ENCODE results near the gene CCNI2. TPM values are rescaled to one million over a fixed set of nuclear protein-coding genes. Genes with fewer than 3 reads are reported as not detected.

CCNI2 gene
- total RNA-seq, 1 donor from 2014 or later, result 0.34 TPM

DNA sequence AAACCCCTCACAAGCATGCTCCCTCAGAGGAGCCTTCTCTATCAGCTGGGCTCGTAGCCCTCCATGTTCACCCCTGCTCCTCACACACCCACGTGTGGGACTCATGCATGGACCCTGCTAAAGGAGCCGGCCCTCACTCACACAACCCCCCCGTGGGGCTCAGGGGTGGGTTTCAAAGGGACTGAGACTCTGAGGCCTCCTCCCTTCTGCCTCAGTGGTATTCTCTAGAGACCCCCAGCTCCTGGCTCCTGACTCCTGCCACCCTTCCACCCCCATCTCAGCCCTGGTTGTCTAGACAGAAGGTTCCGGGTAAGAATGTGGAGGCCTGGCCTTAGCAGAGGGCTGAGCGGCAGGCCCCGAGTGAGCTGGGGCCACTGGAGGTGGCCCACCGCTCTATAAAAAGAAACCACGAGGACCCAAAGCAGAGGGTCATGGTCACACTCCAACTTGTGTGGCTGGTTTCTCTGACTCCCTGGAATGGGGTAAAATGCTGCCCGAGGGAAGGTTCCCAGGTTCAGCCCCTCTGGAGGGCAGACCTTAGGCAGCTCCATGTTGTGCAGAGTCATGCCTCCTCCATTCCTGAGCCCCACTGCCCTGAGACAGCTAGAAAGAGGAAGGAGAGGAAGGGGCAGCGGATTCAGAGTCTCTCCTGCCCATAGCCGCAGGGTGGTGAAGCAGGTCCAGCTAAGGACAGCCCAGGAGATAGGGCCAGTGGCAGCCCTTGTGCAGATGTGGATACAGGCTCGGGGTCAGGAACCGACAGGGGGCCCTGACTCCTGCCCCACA is 19.0 kb downstream of the CCNI2 start:
- no peak for DNase-seq

DNA sequence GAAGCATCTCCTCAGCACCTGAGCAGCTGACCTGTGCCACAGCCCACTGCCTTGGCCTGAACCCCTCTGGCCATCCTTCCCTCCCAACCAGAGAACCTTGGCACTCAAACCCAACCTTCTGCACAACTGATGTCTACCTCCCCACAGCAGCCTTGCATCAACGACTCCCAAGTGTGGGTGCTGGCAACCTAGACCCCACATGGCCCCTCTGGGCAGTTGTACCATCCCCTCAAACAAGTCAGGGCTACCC is 19.5 kb downstream of the CCNI2 start:
- no peak for DNase-seq

DNA sequence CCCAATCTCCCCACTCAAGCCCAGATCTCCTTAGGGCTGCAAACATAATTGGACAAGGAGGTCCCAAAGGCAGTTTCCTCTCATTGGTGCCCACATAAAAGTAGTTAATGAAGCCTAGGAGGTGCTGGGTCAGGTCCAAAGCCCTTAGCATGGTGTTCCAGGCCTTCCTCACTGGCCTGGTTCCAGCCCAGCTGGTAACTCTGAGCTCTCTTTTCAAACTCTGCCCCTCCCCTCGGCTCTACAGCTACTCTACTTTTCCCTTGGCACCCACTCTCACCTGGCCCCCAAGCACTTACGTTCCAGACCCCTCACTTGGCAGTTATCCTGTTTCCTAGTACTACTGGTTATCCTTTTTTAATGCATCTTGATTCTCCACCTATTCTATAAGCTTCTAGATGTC is 19.9 kb downstream of the CCNI2 start:
- DNase-seq, result peak; percentile 29

DNA sequence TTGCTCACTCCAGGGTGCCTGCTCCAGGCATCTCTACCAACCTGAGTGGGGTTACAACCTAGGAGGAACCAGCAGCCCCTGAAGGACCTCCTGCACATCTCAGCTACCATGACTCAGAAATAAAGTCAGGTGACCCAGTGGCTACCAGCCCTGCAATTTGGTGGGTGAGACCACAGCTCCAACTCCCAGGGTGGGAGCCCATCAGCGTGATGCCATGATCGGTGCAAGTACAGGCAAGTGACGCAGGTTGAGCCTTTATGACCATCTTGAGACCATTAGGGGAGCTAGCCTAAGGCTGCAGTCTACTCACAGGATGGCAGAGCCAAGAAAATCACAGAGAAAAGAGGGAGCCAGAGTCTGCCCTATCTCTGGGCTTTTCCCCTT is 21.3 kb downstream of the CCNI2 start:
- no peak for DNase-seq

DNA sequence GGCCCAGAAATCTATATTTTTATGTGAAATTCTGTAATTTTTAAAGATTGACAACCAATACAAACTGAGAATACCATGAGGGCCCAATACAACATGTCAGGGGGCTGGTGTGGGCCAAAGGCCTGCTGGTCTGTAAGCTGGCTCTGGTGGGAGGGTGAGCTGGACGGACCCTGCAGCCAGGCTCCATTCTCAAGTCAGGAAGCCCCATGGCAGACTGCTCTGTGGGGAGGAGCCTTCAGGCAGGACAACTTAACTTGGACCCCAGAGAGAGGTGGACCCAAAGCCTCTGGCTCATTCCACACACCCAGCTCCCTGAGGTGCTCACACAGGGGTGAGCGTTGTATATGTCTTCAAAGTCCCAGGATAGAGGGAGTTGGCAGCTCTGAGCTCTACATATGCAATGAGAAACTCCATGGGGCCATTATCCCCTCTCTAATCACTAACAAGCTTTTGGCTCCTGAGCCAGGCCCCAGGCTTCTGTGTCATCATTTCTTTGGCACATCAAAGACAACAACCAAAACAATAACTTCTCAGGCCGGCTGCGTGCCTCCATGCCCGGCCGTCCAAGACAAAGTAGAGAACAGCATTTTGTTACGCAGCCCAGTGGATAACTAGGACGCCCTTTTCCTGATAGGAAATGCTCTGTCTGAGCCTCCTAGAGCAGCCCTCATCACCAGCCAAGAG is 23.4 kb downstream of the CCNI2 start:
- DNase-seq, result peak; percentile 74

DNA sequence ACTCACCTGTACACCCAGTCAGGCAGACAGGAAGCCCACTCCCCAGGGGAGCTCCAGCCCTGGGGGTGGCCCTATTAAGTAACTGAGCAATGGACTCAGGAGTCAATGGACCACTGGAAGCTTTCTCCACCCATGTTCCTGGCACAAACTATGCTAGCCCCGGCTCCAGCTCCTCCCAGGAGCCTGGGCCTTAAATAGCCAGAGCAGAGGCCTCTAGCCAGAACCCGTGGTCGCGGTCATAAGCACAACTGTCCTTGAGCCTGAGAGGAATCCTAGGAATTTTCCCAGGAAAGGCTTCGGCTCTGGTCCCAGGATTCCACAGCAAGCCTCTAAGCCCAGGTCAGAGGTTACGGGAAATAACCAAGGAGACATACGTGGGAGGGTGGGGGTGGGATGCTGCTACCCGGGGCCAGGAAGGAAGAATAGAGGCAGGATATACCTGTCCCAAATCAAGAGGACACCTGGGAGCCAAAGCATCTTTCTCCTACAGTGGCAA is 24.3 kb downstream of the CCNI2 start:
- peak; percentile 64 for DNase-seq

DNA sequence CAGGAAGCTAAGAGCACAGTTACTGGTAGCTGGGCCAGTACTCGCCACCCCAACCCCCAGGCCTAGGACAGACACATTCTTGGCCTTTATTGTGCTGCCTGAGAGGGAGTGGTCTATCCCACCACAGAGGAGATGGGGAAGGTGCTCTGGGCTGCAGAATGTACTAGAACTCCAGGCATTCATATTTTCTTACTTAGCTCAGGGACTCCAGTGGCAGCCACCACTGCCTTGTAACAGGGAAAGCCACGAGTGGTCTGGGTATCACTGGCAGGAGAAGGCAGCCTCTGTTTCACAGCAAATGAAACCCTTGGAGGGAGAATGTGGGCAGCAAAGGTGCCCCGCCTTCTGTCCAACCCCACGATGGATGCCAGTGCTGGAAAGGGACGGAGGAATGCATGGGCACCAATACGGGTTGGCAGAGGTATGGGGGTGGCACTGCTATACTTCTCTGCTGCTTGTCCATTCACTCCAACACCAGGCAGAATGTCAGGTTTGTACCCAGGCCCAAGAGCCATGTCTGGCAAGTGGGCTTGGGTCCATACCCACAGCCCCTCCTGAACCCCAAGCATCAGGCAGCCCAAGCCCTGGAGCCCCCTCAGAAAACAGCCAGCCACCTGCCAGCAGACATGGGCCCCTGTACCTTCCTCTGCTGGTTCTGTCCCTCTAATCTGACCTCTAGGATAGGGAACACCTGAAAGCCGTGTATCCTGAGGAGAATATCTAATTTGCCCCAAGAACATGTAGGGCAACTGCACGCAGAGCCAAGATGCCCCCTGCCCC is 25.3 kb downstream of the CCNI2 start:
- no peak for DNase-seq

DNA sequence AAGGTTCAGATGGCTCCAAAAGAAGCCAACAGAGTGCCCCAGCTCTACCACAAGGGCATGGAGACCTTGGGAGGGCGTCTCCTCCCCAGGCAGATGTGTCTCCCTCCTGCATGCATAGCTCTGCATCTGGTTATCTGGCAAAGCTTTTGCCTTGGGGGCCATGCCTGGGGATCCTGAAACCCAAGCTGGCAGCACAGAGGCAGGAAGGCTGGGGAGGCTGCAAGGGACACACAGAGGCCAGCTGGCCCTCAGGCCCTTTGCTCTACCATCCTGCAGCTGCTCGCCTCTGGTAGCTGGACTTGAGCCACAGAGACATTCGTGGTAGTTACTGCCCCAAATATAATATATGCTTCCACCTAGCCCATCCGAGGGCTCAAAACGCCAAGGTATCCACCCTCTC is 25.9 kb downstream of the CCNI2 start:
- DNase-seq, result no peak

DNA sequence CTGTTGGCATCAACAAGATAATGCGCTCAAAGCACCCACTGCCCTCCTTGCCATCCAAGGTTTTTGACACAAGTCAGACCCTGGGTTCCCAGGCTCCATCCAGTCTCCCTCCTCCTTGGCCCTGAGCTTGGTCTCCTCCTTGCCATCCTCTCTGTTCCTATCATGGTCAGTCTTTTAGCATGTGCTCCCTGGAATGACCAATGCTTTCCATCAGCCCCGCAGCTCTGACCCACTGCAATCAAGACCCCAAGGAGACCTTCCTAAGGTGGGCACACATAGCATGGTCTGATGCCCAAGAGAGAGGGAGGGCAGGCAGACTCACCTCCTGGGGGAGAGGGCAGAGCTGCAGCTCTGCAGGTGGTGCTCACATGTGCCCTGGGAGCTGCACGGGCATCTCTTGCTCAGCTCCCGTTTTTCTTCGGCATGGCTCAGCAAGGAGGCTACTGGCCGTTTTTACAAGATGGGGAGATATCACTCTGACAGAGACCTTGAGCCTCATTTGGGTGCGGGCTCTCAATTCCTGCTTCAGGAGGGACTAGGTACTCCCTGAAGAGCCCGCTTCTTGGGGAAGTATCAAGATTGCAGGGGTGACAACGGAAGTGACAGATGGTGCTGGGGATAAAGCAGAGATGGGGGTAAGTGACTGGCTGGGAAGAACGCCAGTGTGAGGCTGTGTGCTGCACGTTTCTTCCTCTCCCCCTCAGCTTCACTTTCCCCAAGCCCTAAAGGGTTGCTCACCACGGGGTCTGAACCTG is 26.6 kb downstream of the CCNI2 start:
- DNase-seq, result no peak

DNA sequence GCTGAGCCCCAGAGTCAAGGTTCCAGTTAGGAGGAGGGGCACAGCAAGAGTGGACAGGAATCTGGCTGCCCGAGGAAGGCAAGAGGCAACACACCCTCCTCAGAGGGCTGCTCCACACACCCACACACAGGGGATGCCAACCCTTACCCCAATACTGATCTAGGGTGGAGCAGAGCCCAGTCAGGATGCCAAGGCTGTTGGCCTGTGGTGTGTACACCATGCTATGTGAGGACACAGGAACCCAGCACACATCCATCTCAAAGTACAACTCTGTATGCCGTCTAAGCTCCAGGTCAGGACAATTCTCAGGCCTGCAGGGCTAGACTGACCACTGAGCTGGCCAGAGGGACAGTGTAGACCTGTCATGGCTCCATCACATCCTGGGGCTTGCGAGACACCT is 27.2 kb downstream of the CCNI2 start:
- no peak for DNase-seq

DNA sequence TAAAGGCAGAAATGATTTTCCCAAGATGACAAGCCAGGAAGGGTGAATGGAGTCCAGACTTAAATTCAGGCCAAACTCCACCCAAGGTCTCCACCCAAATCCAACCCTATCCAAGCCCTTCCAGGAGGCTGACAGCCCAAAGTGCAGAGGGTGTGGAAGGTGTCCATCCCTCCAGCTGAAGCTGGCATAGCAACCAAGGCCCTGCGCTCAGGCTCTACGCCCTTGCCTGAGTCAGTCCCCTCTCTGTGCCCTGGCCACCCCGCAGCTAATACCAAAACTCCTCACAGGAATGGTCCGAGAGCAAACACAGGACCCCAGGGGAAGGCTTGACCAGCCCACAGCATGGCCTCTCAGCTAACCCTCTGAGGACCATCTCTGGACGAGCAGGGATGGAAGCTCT is 27.7 kb downstream of the CCNI2 start:
- no peak for DNase-seq

DNA sequence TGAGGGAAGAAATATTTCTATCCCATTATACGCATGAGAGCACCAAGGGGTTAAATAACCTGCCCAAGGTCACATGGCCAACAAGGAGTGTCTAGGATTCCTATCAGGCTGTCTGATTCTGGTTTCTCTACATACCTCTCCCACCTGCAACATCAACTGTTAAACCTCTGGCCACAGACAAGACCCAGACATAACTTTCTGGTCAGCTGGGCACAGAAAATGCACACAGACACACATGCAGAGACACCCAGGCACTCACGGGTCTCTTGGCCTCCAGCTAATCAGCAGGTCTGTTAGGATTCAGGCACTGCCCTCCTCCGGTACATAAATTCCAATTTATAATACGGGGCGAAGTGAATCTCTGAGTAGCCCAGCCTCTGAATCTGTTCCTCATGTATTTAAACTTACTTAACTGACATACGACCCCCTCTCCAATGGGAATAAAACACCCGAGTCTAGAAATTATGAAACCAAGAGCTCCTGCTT is 28.3 kb downstream of the CCNI2 start:
- DNase-seq, result no peak

DNA sequence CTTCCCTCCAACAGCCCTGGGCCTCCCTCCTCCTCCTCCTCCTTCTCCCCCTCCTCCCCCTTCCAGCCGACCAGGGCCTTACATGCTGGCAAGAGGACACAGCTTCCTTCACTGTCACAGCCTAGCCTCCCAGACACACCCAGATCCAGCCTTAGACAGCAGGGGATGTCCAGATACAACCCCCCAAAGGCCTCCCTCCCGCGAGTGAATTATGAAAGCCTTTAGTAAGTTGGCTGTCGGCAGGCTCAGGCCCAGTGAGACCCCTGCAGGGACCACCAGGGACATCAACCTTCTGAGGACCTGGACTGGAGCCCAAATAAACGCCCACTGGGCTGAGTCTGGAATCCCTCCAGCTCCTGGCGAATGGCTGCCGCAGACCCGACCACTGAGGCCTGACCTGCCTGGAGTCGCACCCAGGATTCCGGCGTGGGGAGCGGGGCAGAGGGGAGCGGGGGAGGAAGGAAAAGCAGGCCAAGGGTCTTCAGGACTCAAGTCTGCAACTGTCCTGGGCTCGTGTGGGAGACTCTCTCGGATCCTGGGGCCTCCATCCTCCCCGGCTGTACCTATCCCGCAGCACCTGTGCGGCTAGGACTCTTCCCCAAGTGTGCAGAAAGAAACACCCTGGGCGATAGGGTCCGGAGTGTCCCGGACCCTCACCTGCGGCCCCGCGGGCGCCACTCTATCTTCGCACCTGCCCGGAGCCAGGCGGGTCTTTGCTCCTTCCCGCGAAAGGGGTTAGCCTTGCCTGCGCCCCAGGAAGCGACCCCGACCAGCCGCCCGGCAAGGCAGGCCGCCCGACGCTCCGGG is 29.1 kb downstream of the CCNI2 start:
- peak; percentile 43 for DNase-seq

DNA sequence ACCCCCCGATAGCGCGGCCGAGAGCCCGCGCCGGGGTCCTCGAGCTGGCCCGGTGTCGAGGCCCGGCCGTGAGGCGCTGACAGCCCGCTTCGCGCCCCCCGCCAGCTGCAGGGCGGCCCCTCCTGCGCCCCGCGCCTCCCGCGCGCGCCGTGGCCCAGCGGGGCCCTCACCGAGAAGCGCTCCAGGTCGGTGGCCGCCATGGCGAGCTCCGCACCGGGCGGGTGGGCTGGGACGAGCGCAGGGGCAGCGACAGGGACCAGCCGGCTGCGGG is 29.6 kb downstream of the CCNI2 start:
- DNase-seq, result no peak

DNA sequence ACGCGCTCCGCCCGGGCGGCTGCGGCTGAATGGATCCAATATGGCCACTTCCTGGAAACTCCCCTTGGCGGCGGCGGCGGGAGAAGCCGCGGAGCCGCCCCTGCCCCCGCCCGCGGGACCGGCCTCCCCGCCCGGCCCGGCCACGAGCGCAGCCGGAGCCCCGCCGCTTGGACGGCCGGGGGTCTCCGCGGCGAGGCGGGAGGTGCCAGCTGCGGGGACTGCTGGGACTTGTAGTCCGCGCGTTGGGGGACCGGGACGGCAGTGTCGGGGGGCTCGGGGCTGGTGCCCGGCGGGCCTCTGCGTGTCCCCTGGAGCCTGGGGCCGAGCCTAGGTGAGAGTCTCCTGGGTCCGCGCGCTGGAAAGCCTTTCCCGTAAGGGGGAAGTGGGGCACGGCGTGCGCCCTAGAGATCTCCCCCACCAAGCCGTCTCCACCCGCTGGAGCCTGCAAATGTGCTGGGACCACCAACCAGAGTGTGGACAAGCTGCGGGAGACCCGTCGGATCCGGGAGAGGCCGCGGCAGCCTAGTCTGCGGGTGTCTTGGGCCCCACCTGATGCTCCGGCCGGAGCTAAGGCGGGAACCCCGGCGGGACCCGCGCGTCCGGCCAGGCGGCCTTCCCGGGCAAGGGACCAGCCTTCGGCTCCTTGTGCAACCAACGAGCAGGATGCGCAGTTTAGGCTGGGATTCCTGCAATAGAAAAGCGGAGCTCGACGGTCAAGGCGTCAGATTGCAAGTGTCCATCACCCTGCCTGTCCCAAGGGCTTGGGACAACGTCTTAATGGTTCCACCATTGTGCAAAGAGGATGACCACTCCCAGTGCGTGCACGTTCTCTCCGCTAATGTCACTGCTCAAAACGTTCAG is 30.2 kb downstream of the CCNI2 start, which contains the start of gene SEPTIN8:
TSS of gene SEPTIN8 (minus strand) at position 31 of the 861 bp plus-strand sequence. CDS start 102 bp downstream, outside the sequence.
- peak; percentile 49 for DNase-seq

DNA sequence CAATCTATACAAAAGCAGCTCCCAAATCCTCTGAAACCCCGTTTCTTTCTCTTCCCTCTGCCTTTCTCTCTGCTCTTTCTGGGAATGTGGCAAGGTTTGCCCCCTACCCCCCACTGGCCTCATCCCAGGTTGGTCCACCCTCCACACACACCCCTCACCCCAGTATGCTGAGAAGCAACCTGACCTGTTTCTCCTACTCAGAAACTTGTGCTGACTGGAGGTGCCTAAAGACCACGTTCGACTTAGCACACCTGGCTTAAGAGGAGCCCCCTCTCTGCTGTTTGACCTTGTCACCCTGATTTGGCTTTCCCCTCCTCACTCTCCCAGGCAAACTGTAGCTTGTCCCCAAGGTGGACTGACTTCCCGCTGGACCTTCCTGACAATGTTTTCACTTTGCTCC is 30.9 kb downstream of the CCNI2 start:
- DNase-seq, result no peak

DNA sequence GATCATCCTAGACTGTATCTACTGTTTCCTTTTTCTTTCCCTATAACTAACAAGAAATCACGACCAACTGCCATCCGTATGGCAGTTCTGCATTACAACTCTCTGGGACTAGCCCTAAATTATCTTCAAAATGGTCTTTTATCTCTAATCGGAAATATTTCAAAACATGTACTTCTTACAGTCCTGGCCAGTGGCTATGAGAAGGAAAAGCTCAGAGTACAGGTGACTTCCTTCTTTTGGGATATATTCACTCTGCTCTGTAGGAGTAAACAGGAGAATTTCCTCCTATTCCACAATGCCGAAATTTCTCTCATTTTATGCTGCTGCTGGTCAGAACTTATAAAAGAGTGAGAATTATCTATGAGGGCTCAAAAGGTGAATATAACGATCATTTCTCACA is 31.6 kb downstream of the CCNI2 start:
- no peak for DNase-seq

DNA sequence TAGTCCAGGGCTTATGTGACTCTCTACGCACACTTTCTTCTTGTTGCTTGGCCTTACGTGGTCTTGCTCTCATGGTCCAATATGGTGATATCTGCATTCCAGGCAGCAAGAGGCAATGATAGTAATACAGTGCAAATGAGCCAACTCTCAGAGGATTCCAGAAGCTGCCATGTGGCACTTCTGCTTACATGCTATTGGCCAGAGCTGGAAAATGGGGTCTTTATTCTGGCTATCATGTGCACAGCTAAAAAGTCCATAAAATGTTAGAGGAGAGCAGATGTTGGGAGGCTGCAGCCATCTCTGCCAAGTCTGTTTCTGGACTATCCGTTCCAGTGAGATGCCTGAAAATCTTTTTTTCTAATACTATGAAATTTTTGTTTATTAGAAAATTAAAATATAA is 32.7 kb downstream of the CCNI2 start:
- no peak for DNase-seq

DNA sequence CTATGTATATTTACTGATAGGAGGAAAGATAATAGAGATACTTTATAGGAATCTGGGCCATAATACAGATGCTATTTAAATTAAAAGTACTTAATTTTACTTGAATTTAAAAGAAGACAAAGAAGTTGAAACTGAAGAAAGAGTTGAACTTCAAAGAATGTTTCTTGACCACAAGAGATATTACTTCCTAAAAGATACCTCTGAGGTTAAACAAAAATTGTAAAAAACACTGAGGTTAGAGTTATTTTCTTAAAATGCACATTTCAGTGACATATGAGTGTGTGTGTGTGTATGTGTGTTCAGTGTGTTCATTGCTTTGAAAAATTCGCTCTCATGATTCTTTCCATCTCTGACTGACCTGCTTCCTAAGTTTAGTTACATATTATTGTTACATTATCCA is 33.4 kb downstream of the CCNI2 start:
- DNase-seq, result no peak

DNA sequence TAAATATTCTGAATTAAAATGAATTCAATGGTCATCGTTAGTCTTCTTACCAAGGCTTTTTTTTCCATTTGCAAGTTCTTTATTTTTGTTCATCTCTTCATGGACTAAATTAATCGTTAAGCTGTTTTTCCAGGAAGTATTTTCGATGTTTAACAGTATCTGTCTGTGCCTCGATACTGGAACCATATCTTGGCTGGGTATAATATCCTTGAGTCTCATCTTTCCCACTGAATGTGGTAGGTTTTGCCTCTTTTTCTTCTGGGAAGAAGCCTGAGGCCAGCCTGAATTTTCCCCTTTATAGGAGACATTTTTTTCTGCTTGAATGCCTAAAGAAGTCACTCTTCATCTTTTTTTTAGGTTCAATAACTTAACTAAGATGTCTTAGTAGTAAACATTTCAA is 33.8 kb downstream of the CCNI2 start:
- no peak for DNase-seq

DNA sequence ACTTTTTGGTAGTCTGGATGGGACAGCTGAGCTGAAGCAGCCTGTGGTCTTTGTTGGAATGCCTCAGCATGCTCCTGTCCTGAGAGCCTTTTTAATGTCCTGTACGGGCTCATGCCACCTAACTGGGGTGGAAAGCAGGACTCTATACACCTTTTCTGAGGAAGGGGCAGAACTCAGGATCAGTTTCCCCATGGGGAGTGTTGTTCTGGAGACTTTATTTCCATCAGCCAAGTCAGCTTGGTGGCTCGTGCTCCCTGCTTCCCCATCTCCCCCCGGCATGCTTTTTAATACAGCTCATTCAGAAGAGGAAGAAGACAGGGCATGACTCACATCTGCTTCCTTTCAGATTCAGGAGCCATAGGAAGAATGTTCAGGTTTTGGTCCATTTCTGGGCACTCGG is 34.9 kb downstream of the CCNI2 start:
- DNase-seq, result peak; percentile 82

Data from dermis blood vessel endothelial cell (primary cell).